Measurements from ENCODE around the gene SPATC1L. TPM values are rescaled to one million over a fixed set of nuclear protein-coding genes. Genes with fewer than 3 reads are reported as not detected.

The SPATC1L gene
- total and polyA plus RNA-seq, 2 of the 8 experiments (the other 6 are each of a cell fraction or from before 2014, with no cell fraction given), result 24.9 to 50.0 TPM

- Histone ChIP-seq H3K4ac (replicated peaks; ENCODE audit: insufficient read length, low read depth, low read length) (no peak overlapping the region), H3K27me3 (replicated peaks in 1 of 4; ENCODE audit: control insufficient read depth in 3 of 4, extremely low read depth in 1 of 4, insufficient read depth in 3 of 4, low read length in 3 of 4) (peaks cover 0 to 4% (median 0%) of the 10 kb centered on the region in 4 experiments; a peak in 2 of 7 replicates), H2BK120ac (replicated peaks; ENCODE audit: low read depth, low read length) (no peak overlapping the region), H4K5ac (ENCODE audit: insufficient read length, low read depth, low read length) (no peak overlapping the region), H3K14ac (ENCODE audit: insufficient read length) (no peak overlapping the region), H3K9me3 (ENCODE audit: insufficient read depth in 2 of 2, low read depth in 1 of 2, low read length in 1 of 2) (peaks cover 16 to 19% of the 10 kb centered on the region in 2 experiments; a peak in 3 of 4 replicates), H3K4me3 (ENCODE audit: extremely low read depth in 1 of 4, insufficient read depth in 2 of 4, low read depth in 3 of 4, low read length in 4 of 4) (no peak overlapping the region), H4K20me1 (replicated peaks in 1 of 2; ENCODE audit: control insufficient read depth in 1 of 2, insufficient read depth in 2 of 2, low read length in 2 of 2) (peaks cover 6 to 25% of the 10 kb centered on the region in 2 experiments), H3K79me2 (ENCODE audit: control insufficient read depth in 1 of 2, insufficient read depth in 2 of 2, low read length in 2 of 2) (peaks cover 15 to 57% of the 10 kb centered on the region in 2 experiments; a peak in 3 of 4 replicates), H3K4me1 (replicated peaks in 1 of 4; ENCODE audit: control insufficient read depth in 3 of 4, insufficient read depth in 4 of 4, low read length in 3 of 4) (peaks cover 3 to 12% (median 6%) of the 10 kb centered on the region in 4 experiments), H2BK15ac (ENCODE audit: low read length) (0 out of 2 replicates have a peak overlapping the region, but pooled peaks have one; percentile 35), H2BK20ac (ENCODE audit: low read length) (no peak overlapping the region), H3K23ac (ENCODE audit: insufficient read length) (no peak overlapping the region), H4K8ac (ENCODE audit: extremely low read depth, insufficient read depth, low read length) (no peak overlapping the region), H2BK12ac (ENCODE audit: low read depth, low read length) (no peak overlapping the region), H3K18ac (ENCODE audit: extremely low read depth, low read length) (no peak overlapping the region), H2AFZ (ENCODE audit: low read length) (no peak overlapping the region), H3K9ac (replicated peaks in 1 of 4; ENCODE audit: extremely low read depth in 1 of 4, low read depth in 3 of 4, low read length in 3 of 4) (no peak overlapping the region), H2AK5ac (ENCODE audit: low read depth, low read length) (no peak overlapping the region), H3K4me2 (ENCODE audit: insufficient read depth in 1 of 2, low read depth in 2 of 2, low read length in 2 of 2) (peak overlapping the region in 1 of 2 experiments; percentile 21; a peak in 1 of 4 replicates), H3K23me2 (ENCODE audit: low read depth, low read length) (peaks cover 7% of the 10 kb centered on the region; the same call in 1 of the 2 replicates), H3K56ac (replicated peaks; ENCODE audit: insufficient read length, low read depth, low read length) (no peak overlapping the region), H2BK5ac (ENCODE audit: low read depth, low read length) (peak overlapping the region; percentile 22; the same call in 1 of the 2 replicates), H4K91ac (replicated peaks; ENCODE audit: insufficient read length, low read length) (no peak overlapping the region), H3K79me1 (ENCODE audit: low read depth, low read length) (peaks cover 19% of the 10 kb centered on the region), H3K27ac (ENCODE audit: low read depth, low read length) (no peak overlapping the region), H3K36me3 (ENCODE audit: control insufficient read depth in 2 of 4, insufficient read depth in 4 of 4, low read length in 3 of 4) (peaks cover 2 to 27% (median 15%) of the 10 kb centered on the region in 4 experiments; a peak in 6 of 8 replicates)
- 95% methylated on average over 1 of the region's 1 CpG; no CpG with 5 or more reads in 1 of the 2 experiments for WGBS, 2 experiments (ENCODE audit: extremely low coverage in 1 of 2, insufficient coverage in 1 of 2, insufficient read length in 1 of 2, insufficient replicate concordance in 2 of 2, low coverage in 1 of 2, low lambda C conversion rate in 2 of 2, missing lambda C conversion rate in 1 of 2)
- FAIRE-seq (no peak), DNase-seq (ENCODE audit: low read depth in 1 of 2, low spot score in 2 of 2) (no peak)
- POLR2A ChIA-PET (ENCODE audit: partially characterized antibody), result no interaction called here
- CTCF ChIA-PET (ENCODE audit: partially characterized antibody), result interaction anchor here (0.9 to 2.0 kb wide), 4 partner anchors 10 to 80 kb away, joined by 3 to 16 read pairs (median 4); no protein-coding TSS in a partner anchor
Measured at GRCh38 chr21:46226146-46226545, 41.9 kb upstream of the SPATC1L start.
